HG03066 (cell line): Measurements from ENCODE around the gene CENPU.

Experiments used
- ATAC-seq: cut with Tn5 transposase; IDR thresholded peaks from one replicate; pipeline ENCODE4 v1.9.1; 2021; ENCODE audit warnings: low read depth; ENCODE audit not compliant: unreplicated experiment

The CENPU gene

DNA sequence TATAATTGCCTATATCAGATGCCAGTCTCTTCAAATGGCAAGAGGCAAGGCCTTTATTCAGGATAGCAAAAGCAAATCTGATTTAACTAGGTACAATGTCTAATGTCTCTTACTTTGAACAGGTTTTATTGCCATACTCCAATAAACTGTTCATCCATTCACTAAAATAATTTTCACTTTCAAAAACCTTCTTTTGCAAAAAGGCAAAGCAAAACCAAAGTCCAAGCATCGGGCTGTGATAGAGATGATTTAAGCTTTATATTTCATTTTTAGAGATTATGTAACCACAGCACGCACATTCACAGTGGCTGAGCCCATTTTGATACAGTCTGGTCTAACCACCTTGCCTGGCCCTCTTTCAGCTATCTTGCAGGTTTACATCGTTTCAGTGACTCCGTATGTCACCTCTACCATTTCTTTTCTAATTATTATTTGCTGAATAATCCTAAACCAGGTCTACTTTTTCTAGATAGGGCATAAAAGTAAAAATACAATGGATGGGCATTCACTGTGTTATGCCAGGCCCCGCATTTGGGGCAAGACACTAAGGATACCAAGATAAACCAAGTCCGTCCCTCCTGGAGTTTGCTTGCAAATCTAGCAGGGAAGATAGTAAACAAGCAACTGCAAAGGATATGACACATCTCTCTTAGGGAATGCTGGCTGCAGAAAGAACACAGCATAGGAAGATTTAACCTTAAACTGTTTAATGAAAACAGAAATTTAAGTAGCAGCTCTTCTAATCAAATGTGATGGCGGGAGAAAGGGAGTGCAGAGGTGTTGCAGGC, 86.4 kb downstream of the CENPU start:
- no peak for ATAC-seq

DNA sequence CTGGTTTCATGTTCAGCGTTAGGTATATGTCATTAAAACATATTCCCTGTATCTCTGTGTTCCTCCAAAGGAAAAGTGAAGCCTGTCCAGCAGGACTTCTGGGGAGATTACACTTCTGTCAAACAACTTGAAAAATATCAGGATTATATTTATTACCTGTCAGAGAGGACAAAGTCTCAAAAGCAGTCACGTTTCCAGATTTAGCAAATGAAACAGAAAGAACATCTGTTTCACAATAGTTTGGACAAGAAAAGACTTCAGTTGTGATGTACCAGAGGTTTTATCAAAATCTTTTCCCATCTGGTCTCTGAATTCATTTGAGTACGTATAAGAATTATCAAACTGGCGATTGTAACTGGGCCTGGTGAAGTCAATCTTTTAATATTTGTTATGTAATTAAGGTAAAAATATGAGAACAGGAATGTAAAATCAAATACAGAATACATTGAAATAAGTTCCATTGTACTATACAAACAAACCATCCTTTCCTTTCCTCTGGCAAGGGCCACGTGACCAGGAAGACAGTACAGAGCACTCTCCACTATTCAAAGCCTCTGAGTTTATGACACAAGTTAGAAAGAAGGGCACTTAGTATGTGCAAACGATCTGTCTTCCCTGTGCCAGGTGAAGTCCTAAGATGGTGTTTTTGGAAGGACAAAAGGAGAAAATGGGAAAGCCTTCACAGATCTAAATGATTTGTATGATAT, 87.8 kb downstream of the CENPU start:
- no peak for ATAC-seq

DNA sequence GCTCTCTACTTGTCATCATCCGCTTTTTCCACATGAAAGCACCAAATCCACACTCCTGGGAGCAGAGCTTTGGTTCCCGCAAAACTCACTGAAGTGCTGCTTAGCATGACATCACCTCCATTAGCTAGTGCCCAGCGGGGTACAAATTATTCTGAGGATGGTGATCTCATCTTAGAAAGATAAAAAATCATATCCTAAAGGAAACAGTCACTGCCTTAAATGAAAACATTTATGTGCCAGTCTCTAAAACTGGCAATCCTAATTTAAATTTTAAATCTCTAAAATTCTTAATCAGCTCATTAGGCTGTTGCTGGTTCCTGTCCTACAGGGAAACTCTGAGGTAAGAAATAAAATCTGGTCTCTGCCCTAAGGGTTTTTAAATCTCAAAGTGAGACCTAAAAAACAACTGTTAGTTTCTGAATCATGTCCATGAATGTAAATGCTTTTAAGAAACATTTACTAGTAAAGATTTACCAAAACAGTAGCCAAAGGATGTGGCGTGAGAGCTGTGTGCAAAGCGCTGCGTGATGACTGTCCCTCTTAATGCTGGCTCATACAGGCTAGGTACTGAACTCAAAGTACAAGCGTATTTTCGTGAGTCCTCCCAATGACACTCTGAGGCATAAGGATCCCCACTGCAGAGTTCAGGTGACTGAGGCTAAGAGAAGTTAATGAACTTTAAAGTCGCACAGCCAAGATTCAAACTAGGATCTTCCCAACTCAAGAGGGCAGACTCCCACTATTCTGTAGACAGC, 89.2 kb downstream of the CENPU start:
- ATAC-seq: no peak
